HG03280 (cell line): ENCODE measurements around the gene SUPV3L1.
A peak's percentile ranks its signal among the peaks of the same experiment; 100 is the strongest.
"Not testable (repeated sequence)": the region's sequence is repeated elsewhere in the genome, so short reads cannot be mapped to it uniquely, and the experiment has no call there.

Experiments
- ATAC-seq: cut with Tn5 transposase; IDR thresholded peaks from one replicate; pipeline ENCODE4 v1.9.1; 2021; ENCODE audit warnings: mild to moderate bottlenecking, moderate library complexity; ENCODE audit not compliant: unreplicated experiment

Gene SUPV3L1

DNA sequence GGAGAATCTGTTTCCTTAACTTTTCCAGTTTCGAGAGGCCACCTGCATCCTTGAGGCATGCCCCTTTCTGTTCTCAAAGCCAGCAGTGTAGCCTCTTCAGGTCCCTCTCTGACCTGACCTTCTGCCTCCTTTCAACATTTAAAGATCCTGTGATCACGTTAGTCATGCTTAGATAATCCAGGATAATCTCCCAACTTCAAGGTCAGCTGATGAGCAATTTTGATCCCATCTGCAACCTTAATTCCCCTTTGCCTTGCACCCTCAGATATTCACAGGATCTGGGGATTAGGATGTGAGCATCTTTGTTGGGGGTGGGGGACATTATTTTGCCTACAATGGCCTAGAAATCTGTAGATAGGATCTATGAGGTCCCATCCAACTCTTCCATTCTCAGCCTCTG, 48.1 kb downstream of the SUPV3L1 start:
- ATAC-seq = no peak

DNA sequence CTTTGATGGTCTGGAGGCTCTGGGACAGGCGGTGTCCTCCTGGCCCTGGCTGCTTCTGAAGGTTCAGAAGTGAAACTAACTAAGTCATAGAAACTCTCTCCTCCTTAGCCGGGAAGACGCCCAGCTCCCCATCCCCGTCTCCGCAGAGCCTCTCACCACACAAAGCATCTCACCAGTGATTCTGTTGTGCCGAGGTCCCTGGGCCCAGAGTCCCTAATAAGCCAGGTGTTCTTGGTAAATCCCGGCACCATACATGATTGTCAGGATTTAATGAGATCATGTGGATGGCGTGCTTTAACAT, 49.5 kb downstream of the SUPV3L1 start:
- ATAC-seq = no peak

DNA sequence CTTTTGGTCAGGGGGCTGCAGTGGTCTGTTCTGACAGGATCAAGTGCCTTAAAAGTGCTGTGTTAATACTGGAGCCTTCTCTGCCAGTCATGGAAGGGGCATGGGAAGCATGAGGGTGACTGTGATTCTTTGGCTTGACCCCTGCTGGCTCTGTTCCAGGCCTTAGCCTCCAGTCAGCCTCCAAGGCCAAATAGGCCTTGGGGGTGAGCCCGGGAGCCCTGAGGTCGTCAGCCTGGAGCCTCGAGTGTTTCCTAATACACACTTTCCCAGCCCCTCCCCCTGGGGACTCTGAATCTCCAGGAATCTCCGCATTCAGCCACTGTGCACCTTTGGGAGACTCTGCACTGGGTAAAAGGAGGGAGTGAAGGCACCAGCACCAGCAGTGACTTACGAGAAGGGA, 50.1 kb downstream of the SUPV3L1 start:
- no peak for ATAC-seq

DNA sequence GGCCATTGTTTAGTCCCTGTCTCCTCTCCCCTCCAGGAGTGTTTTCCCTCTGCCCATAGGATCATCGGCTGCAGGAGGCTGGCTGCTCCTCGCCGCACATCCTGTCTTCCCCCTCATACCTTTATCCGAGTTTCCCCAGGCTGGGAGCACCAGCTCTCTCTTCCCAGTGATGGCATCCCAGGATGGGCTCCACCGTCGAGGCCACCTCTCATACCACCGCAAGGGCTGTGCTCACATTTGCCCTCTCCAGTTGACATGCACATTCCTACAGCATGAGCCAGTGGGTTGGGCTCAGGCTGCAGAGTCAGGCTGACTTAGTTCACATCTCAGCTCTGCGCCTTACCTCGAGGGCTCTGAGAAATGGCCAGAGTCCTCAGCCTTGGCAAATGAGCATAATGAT, 52.2 kb downstream of the SUPV3L1 start:
- no peak for ATAC-seq

DNA sequence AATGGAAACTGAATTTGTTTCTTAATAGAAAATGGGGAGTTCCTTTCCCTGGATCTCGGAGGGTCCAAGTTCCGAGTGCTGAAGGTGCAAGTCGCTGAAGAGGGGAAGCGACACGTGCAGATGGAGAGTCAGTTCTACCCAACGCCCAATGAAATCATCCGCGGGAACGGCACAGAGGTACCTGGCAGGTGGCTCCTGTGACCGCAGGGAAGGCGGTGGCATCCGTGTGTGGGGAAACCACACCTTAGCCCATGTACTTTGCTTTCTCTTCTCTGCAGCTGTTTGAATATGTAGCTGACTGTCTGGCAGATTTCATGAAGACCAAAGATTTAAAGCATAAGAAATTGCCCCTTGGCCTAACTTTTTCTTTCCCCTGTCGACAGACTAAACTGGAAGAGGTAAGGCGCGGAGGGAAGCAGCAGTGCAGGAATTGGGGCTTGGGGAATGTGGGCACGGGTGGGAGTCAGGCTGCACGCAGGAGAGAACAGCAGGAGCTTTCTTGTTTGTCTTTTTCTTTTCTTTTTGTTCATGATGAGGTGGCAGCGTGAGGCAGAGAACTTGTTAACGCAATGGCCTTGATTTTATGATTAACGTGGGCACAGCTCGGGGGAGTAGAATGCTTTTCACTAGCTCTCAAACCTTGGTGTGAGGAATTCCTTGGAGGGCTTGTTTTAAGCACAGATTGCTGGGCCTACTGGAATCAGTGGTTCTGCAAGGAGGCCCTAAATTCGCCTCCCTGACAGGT, 52.9 kb downstream of the SUPV3L1 start:
- ATAC-seq = no peak

DNA sequence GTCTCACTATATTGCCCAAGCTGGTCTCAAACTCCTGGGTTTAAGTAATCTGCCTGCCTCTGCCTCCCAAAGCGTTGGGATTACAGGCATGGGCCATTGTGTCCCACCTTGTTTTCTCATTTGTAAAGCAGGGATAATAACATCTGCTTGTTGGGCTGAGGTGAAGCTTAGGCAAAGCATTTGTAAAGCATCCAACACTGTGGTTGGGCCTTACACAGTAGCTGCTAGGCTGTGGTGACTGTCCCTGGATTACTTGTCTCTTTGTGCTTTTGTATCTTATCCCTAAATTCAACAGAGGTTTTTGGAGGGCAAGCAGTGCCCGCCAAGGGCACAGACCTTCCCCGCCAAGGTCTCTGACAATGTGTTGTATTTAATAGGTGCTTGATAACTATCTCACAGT, 54.4 kb downstream of the SUPV3L1 start:
- no peak for ATAC-seq

DNA sequence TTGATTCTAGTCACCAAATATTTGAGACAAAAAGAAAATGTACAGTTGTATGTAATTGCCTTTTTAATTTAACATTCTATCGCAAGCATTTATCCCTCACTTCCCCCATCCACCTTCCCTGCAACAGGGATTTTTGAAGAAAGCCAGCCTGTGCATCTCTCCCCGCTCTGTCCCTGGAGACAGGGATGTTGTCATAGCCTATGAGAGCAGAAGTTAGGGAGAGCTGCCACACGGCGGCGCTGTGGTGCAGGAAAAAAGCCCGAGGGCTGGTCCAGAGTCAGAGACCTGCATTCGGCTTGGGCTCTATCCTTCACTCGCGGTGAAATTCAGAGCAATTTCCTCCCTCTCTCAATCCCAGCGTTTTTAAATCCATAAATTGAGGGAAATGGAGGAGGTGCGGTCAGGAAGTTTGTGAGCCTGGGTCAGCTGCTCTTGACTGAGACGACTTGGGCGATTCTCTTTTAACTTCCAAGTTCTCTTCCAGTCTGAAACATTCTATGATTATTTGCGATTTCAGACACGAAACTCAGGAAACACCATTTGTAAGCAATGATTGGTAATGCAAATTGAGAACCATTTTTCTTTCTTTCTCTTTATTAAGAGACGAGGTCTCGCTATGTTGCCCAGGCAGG, 57.6 kb downstream of the SUPV3L1 start:
- peak; percentile 87 for ATAC-seq

DNA sequence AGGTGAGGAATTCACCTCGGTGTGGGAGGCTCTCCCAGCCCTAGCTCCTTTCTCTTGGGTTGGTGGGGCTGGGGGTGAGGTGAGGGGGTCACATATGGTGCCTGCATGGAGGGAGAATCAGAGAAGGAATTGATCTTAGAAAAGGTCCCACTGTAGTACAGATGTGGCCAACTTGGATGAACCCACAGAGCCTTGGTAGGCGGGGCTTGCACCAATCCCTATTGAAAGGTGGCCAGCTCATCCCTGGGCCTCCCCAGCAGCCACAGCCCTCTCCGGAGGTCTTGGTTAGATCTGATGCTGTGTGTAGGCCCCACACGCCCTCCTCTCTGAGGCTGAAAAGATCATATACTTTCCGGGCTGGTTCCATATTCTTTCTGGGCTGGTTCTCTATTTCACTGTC, 59.1 kb downstream of the SUPV3L1 start:
- no peak for ATAC-seq

DNA sequence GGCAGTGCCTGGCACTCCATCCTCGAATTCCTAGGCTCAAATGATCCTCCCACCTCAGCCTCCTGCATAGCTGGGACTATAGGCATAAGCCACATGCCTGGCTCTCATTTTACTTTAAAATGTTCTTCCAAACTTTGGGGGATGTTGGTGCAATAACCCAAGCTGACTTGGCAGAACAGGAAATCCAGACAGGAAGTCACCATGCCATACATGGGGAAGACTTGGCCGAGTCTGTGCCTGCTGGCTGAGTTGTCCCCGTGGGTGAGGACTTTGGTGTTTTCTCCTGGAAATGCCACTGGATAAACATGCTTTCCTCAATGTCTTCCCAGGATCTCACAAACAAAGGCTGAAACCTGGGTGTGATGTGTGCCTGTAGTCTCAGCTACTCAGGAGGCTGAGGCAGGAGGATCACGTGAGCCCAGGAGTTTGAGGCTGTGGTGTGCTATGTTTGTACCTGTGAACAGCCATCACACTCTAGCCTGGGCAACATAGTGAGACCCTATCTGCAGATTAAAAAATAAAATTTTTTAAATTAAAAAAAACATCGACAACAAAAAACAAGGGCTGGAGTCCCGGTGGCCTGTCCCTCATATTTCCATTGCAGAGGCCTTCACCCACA, 59.9 kb downstream of the SUPV3L1 start:
- ATAC-seq = no peak

DNA sequence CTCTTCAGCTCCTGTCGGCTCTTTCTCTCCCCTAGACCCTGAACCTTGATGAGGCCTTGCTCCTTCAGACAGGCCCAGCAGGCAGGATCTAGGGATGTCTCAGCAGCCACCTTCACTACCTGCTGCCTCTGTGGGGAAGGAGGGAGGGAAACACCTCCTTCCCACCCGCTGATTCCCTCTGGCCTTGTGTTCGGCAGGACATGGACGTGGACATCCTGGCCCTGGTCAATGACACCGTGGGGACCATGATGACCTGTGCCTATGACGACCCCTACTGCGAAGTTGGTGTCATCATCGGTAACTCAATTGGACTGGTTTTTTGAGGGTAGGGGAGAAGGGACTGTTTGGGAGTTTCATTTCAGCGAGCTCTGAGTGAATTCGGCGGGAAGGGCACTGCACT, 60.4 kb downstream of the SUPV3L1 start:
- no peak for ATAC-seq

DNA sequence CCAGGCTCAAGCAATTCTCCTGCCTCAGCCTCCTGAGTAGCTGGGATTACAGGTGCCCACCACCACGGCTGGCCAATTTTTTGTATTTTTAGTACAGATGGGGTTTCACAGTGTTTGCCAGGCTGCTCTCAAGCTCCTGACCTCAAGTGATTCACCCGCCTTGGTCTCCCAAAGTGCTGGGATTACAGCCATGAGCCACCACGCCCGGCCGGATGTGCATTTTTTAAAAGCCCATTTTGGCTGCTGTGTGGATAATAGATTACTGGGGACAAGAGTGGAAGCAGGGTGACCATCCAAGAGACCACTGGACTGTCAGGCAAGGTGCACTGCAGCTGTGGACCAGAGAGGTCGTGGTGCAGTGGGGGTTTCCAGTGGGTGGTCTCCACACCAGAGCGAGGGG, 61.5 kb downstream of the SUPV3L1 start:
- ATAC-seq = no peak

DNA sequence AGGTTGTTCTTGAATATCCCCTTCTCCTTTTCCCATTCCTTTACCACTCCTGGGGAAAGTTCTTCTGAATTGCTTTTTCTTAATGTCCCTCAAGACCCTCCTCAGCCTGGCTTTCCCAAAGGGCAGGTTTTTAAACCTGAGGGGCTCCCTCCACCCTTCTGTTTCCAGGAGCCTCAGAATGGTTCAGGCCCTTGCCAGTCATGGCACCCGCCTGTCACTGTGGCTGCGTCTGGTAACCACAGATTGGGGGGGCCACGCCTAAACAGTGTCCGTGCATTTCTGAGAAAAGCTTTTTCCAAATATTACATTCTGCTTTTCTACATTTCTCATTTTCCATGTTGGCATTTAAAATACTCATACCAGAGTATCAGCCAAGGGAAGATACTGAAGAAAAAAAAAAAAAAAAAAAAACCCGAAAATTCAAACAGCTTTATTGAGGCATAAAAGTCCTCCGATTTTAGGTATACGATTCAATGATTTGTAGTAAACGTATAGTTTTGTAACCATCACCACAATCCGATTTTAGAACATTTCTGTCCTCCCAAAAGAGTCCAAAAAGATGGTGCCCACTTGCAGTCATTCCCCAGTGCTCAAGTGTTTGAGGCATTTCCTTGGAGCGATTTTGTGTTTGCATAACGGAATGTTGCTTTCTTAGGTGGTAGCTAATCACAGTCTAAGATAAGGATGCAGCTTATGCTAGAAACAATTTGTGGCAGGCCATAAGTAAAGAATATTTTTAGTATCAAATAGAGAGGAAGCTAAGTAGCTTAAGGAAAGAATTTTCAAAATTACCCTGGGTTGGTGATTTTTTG, 62.2 kb downstream of the SUPV3L1 start:
- ATAC-seq = no peak

DNA sequence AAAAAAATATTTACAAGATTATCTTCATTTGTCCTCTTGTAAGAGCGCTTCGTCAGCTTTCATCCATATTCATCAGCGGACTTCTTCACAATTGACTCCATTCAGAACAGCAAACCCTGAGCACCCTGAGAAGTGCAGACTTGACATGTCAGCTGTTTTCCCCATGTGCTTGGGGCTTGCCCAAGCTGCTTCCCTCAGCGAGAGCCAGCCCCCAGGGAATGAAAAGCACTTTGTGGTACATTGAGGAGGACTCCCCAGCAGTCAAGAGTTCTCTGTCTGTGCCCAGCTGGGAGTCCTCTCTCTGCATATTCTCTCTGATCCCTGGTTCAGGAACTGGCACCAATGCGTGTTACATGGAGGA, 62.8 kb downstream of the SUPV3L1 start:
- no peak for ATAC-seq

DNA sequence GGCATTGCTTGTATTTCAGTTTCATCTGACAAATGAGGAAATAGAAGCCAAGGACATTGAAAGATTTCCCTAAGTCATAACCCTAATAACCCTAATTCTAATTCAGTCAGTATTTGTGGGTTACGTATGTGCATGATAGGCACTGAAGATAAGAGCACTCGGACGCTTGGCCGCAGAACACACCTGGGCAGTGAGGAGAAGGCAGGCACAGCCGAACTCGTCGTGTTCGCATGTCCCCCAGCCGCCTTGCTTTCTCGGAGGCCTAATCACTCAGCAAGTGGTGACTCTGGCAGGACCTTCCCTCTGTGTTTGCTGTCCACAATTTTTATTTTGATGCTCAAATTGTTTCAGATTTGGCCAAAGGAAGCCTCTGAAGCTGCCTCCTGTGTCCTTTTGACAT, 63.8 kb downstream of the SUPV3L1 start:
- no peak for ATAC-seq

DNA sequence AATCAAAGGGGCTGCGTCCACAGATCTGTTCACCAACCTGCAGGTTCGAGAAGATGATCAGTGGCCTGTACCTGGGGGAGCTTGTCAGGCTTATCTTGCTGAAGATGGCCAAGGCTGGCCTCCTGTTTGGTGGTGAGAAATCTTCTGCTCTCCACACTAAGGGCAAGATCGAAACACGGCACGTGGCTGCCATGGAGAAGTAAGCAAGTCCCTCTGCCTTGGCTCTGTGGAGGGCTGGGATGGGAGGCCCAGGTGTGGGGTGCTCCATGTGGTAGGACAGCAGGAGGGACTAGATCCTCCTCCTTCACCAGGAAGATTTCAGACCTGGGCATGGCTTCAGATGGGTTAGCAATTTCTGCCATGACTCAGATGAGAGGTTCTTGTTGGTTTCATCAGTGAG, 66.0 kb downstream of the SUPV3L1 start:
- ATAC-seq = no peak

DNA sequence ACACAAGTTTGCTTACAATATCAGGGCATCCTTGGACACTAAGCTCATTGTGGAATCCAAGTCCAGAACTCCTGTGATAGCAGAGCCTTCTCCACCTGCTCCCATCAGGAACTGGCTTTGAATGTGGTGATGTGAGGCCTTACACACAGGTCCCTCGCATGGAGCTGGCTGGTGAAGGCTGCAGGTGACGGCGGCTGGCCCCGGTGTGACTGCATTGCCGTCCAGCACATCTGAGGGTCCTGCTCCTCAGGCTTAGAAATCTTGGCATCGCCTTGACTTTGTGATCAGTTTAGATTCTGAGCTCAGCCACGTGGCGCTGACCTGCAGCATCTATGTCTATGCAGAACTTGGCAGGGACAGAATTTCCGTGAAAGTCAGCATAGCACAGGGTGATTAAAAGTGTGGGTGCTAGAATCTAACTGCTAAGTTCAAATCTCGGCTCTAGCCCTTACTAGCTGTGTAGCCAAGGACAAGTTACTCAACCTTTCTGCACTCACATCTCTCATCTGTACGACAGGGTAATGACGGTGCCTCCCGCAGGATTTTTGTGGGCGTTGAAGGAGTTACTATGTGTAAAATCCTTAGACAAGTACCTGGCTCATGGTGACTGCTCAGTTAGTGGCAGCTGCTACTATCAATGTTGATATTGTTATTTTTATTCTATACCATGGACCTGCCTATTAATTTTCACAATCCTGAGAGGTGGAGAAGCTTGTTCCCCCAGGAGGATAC, 66.7 kb downstream of the SUPV3L1 start:
- no peak for ATAC-seq

DNA sequence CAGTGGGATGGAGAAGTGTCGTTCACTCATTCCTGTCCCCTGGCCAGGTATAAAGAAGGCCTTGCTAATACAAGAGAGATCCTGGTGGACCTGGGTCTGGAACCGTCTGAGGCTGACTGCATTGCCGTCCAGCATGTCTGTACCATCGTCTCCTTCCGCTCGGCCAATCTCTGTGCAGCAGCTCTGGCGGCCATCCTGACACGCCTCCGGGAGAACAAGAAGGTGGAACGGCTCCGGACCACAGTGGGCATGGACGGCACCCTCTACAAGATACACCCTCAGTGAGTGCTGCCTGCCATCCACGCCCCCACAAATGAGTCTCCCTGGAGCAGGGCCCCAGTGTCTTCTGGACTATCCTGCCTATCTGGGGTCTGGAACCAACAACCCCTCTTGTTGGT, 67.3 kb downstream of the SUPV3L1 start:
- no peak for ATAC-seq

DNA sequence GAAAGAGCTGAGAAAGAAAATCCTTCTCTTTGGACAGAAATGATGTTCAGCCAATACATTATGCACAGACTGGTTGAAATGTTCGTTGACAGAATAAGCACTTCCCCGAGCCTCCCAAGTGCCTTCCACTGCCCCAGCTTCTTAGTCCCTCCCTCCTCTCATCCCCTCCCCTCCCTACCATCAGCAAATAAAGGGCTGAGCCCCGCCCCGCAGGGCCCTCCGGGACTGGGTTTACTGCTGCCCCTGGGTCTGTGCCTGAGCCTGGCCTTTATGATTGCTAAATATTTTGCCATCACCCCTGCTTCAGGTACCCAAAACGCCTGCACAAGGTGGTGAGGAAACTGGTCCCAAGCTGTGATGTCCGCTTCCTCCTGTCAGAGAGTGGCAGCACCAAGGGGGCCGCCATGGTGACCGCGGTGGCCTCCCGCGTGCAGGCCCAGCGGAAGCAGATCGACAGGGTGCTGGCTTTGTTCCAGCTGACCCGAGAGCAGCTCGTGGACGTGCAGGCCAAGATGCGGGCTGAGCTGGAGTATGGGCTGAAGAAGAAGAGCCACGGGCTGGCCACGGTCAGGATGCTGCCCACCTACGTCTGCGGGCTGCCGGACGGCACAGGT, 68.2 kb downstream of the SUPV3L1 start:
- no peak for ATAC-seq

DNA sequence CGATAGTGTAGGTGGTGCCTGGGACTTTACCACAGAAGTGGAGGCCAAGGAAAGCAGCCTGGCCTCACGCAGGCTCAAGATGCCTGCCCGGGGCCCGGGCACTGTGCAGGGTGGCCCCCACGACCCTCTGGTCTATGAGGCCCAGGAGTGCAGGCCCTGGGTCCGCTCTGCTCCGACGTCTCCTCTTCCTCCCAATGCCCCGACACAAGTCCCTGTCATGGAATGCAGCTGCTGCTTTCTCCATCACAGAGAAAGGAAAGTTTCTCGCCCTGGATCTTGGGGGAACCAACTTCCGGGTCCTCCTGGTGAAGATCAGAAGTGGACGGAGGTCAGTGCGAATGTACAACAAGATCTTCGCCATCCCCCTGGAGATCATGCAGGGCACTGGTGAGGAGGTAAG, 70.0 kb downstream of the SUPV3L1 start:
- no peak for ATAC-seq

DNA sequence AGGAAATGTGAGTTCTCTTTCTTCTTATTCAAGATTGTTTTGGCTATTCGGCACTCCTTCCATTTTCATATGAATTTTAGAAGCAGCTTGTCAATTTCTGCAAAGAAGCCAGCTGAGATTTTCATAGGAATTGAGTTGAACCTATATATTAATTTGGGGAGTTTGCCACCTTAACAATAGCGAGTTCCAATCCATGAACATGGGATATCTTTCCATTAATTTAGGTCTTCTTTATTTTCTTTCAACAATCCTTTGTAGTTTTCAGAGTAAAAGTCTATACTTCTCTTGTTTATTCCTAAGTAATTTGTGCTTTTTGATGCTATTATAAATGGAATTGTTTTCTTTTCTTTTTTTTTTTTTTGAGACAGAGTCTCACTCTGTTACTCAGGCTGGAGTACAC, 71.4 kb downstream of the SUPV3L1 start:
- ATAC-seq = not testable (repeated sequence)

DNA sequence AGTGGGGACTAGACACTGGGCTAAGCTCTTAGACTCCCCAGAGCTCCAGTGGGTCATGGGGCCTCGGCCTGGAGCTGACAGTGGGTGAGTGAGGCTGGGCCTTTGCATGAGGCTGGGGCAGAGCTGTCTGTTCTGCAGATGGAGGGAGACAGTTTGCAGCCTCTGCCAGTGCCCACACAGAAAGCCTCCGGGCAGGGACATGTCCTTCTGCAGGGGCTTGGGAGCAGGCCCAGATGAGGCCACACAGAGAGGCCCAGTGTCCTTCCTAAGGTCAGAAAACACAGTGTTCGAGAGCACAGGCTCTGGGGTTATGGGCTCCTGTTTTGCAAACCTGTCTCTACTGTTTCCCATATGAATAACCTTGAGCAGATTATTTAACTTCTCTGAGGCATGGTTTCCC, 73.1 kb downstream of the SUPV3L1 start:
- ATAC-seq = no peak
